Mucosa of descending colon (tissue), 3 donors: ENCODE measurements around the gene TDRD12. TPM values are rescaled to one million over a fixed set of nuclear protein-coding genes. Genes with fewer than 3 reads are reported as not detected.
"Not testable (repeated sequence)": the region's sequence is repeated elsewhere in the genome, so short reads cannot be mapped to it uniquely, and the experiment has no call there.

ENCODE experiments used
- ATAC-seq: fragments of 200-7000 bp; cut with Tn5 transposase; one replicate; pipeline ENCODE4 v1.9.1; 2020; ENCODE audit warnings: mild to moderate bottlenecking, moderate library complexity
- DNase-seq, 3 donors: peaks; one replicate each; pipeline ENCODE4 v3.0.0-alpha.2; 2020
- H3K36me3 ChIP-seq: fragments of 200-600 bp; one replicate; pipeline ENCODE4 v1.8.0; 2021; ENCODE audit warnings: low read depth, mild to moderate bottlenecking
- H3K4me1 ChIP-seq: fragments of 200-600 bp; one replicate; pipeline ENCODE4 v1.8.0; 2021; ENCODE audit warnings: low read depth, mild to moderate bottlenecking
- H3K4me3 ChIP-seq: fragments of 200-600 bp; one replicate; pipeline ENCODE4 v1.8.0; 2021; ENCODE audit warnings: mild to moderate bottlenecking
- H3K9me3 ChIP-seq: fragments of 200-600 bp; one replicate; pipeline ENCODE4 v1.8.0; 2021; ENCODE audit warnings: mild to moderate bottlenecking
- CTCF ChIP-seq: fragments of 200-600 bp; IDR thresholded peaks from one replicate; pipeline ENCODE4 v1.8.0; 2022; ENCODE audit warnings: antibody characterized with exemption, mild to moderate bottlenecking
- intact Hi-C, 2 donors: fragments of 100-400 bp; cut with DNase I in 1 of 2; cut with micrococcal nuclease in 1 of 2; formaldehyde crosslinking; loops; one replicate each; pipeline versions ENCODE4 v1.11.0 to v1.11.1; 2022; cut with DNase I, micrococcal nuclease
- total RNA-seq, 3 donors: library from RNA; stranded (reverse); fragmentation: NEBNext Ultra II Directional in 2 of 3; extraction: Animal tissue kit (Norgen Biotek cat#: 25700) in 2 of 3; gene quantifications; one replicate each; pipeline versions ENCODE4 v1.2.1 to v1.2.4, GENCODE V29; 2021 to 2023
- donor health status: DM: no; HTN: no; CAD: no; lungs with moderate emphysema.
- donor health status: DM: no; HTN: no; CAD: no.
- donor health status: DM: no; HTN: yes; CAD: no.

The TDRD12 gene
- total RNA-seq, 3 donors from 2014 or later, result 0.31 to 0.47 TPM; not detected in 1

GRCh38 chr19:32866564-32867265 lies 147.1 kb downstream of the TDRD12 start:
- H3K4me1 ChIP-seq, result no peaks in the 10 kb centered on the region
- TF ChIP-seq CTCF, result no peak
- H3K9me3 ChIP-seq, result no peaks in the 10 kb centered on the region
- DNase-seq (no peak), ATAC-seq (peak; percentile 14)
- H3K36me3 ChIP-seq, result no peaks in the 10 kb centered on the region
- no peak overlapping the region for H3K4me3 ChIP-seq
- intact Hi-C loops, result no loop called here

- H3K36me3 ChIP-seq, intact Hi-C loops, H3K9me3 ChIP-seq, H3K4me3 ChIP-seq, ATAC-seq, H3K4me1 ChIP-seq, DNase-seq: not testable (repeated sequence)
These were observed 147.9 kb downstream of the TDRD12 start for GRCh38 chr19:32867436-32867835.

- DNase-seq (no peak), ATAC-seq (no peak)
- intact Hi-C loops, result no loop called here
- Histone ChIP-seq H3K9me3 (no peaks in the 10 kb centered on the region), H3K4me3 (no peak overlapping the region), H3K36me3 (no peaks in the 10 kb centered on the region), H3K4me1 (peaks cover 4% of the 10 kb centered on the region)
- TF ChIP-seq CTCF, result no peak
These were observed 148.8 kb downstream of the TDRD12 start for GRCh38 chr19:32868206-32868950.

- intact Hi-C loops, result no loop called here
- H3K4me1 ChIP-seq, result peaks cover 8% of the 10 kb centered on the region
- no peaks in the 10 kb centered on the region for H3K36me3 ChIP-seq
- no peak for TF ChIP-seq CTCF
- ATAC-seq, result no peak
- no peak for DNase-seq
- H3K4me3 ChIP-seq, result no peak within 1 kb of the TSS
- no peaks in the 10 kb centered on the region for H3K9me3 ChIP-seq
These were observed 149.9 kb downstream of the TDRD12 start, which contains the start of gene SLC7A9 for GRCh38 chr19:32869369-32869965. SLC7A9 (minus strand) TSS chr19:32869767; CDS start chr19:32868534, 1,233 bp downstream.

GRCh38 chr19:32869966-32870573 lies 150.5 kb downstream of the TDRD12 start:
- intact Hi-C loops, result no loop called here

More at GRCh38 chr19:32869966-32870573, 150.5 kb downstream of the TDRD12 start:
- DNase-seq, result peak in 1 of 3 donors; percentile 27
- Histone ChIP-seq H3K4me1 (peaks cover 8% of the 10 kb centered on the region), H3K4me3 (no peak overlapping the region), H3K36me3 (no peaks in the 10 kb centered on the region), H3K9me3 (no peaks in the 10 kb centered on the region)
- no peak for ATAC-seq
- TF ChIP-seq CTCF, result no peak
